Stimulated activated CD4-positive, alpha-beta T cell treated with anti-CD3 and anti-CD28 coated beads, TNF-alpha, amount 100 ng/mL, for 48 hours (primary cell): ENCODE results near the gene MAB21L3.
"Not testable (repeated sequence)": the region's sequence is repeated elsewhere in the genome, so short reads cannot be mapped to it uniquely, and the experiment has no call there.

Experiments used
- DNase-seq, 3 donors: peaks; one replicate each; pipeline ENCODE4 v3.0.0-alpha.2; 2020; ENCODE audit warnings: low read depth in 3 of 3

Gene MAB21L3

GRCh38 chr1:116138277-116138792 is 27.1 kb downstream of the MAB21L3 start:
- DNase-seq, result no peak

- no peak for DNase-seq
These were observed 28.5 kb downstream of the MAB21L3 start for GRCh38 chr1:116139592-116140134.

DNA sequence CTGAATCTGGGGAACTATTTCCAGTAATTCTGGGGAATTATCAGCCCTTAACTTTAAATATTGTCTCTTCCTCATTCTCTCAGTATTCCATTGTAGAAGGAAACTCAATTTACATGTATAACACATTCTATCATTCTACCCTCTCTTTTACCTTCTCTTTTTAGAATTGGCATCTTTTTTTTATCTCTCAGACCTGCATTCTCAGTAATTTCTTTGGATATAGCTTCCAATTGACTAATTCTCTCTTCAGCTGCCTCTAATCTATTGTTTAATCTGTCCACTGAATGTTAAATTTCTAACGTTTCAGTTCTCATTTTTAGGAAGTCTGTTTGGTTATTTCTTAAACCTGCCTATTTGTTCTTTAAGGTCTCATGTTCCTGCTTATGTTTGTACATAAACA is 33.0 kb downstream of the MAB21L3 start:
- DNase-seq, result no peak

GRCh38 chr1:116146447-116147113 is 35.4 kb downstream of the MAB21L3 start:
- not testable (repeated sequence) for DNase-seq

- no peak for DNase-seq
These were observed 35.9 kb downstream of the MAB21L3 start for GRCh38 chr1:116147114-116147510.

DNA sequence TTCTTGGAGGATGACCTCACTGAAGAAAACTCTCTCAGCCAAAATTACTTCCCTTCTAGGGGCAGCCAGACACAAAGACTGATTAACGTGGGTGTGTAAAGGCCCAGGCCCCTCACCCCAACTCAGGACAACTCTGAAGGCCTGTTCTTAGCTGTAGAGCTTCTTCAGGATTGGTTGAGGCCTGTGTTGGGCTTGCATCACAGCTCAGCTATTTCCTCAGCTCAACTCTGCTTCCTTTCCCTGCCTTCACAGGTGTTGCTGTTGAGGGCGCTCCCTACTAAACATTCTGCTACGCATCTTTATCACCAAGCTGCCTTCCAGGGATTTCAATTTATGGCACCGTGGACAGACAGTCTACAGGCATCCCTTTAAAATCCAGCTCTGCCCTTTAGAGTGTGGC is 36.8 kb downstream of the MAB21L3 start:
- no peak for DNase-seq

GRCh38 chr1:116148967-116149366 is 37.8 kb downstream of the MAB21L3 start:
- DNase-seq, result no peak

GRCh38 chr1:116150368-116150767 is 39.2 kb downstream of the MAB21L3 start:
- DNase-seq, result no peak

- DNase-seq, result peak; percentile 38 to 61 (median 60)
These were observed 40.8 kb downstream of the MAB21L3 start for GRCh38 chr1:116151739-116152576.

DNA sequence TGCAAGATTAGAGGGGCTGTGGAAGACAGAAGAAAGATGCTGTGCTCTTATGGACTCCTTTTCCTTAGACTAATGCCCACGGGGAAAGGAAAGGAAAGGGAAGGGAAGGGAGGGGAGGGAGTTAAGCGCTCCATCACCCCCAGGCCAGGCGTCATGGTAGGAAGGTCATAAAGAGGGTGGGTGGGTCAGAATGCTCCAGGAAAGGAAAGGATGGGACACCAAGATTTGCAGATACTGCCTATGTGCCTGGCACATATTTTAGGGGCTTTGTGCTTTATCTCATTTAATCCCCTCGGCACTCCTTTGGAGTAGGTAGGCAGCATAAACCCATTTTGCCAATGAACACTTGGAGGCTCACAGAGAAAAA is 41.4 kb downstream of the MAB21L3 start:
- DNase-seq, result no peak

GRCh38 chr1:116152950-116153691 is 41.9 kb downstream of the MAB21L3 start:
- no peak for DNase-seq

GRCh38 chr1:116153692-116154031 is 42.5 kb downstream of the MAB21L3 start:
- DNase-seq, result no peak

- no peak for DNase-seq
These were observed 43.3 kb downstream of the MAB21L3 start for GRCh38 chr1:116154536-116154935.

- no peak for DNase-seq
These were observed 45.9 kb downstream of the MAB21L3 start for GRCh38 chr1:116157096-116157495.

DNA sequence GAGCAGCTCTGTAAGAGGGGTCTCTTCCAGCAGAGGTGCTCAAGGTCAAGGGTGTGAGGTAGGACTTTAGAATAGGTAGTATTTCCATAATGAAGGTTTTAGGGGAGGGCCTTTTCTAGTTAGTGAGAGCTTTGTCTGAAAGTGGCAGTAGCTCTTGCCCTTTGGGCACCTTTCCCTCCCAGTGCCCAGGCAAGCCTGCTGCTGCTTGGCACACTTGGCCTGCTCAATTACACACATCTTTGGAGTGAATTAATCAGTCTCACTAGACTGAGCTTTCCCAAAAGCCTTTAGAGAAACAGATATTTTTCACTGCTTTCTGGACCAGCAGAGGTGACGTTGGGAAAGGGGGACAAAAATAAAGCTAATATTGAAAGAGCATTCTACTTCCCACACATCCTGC is 48.0 kb downstream of the MAB21L3 start:
- DNase-seq, result no peak

DNA sequence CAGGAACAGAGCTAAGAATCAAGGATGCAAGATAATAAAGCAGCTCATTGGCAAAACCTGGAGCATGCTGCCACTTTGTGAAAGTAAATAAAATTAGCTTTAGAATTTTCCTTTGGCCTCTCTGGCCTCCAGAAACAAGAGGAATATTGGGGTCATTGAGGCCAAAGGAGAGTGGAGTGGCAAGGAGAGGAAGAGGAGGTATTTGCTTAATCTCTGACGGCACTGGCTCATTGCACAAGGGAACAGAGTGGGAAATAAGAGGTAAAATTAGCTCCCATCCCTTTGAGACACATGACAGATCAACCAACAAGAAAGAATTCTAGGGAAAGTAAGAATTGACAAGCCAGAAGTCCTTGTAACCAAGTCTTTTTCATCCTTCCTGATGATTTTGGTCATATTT is 48.4 kb downstream of the MAB21L3 start:
- DNase-seq, result no peak

GRCh38 chr1:116161390-116161789 is 50.2 kb downstream of the MAB21L3 start:
- no peak for DNase-seq

DNA sequence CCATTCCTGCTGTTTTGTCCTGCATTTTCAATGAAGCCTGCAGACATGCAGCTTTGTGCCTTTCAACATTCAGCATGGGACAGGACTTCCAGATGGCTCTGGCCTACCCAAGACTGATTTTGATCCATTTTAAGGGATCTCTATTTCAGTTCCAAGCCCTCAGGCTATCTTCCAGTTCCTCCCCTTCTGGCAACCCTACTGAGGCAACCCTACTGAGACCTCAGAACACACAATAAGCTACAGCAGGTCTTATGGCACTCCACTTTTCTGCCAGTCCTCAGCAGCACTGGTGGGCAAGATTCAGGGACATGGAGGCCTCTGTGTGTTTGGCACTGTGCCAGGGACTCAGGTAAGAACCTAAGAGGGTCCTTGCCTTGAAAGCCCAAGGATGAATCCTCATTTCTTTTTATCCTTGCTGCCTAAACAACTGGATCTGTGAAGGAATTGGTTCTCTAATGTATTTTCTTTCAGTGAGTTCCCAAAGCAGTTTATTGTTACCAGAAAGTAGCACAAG is 50.7 kb downstream of the MAB21L3 start:
- no peak for DNase-seq

DNA sequence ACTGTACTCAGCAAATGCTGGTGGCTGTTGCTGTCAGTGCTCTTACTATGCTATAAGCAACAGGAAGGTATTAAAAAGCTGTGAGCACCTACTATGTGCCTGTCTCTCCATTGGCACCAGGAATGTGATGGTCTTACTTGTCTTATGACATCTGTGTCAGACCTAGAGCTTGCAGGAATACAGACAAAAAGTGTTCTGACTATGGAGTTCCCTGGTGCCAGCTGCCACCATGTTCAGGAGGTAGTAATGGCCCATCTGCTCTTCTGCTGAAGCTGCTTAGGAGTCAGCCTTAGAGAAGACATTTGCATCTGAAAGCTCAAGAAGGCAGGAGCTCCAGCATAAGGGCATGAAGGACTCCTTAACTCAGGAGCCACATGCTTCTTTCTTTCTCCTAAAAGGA is 52.3 kb downstream of the MAB21L3 start:
- DNase-seq, result no peak

DNA sequence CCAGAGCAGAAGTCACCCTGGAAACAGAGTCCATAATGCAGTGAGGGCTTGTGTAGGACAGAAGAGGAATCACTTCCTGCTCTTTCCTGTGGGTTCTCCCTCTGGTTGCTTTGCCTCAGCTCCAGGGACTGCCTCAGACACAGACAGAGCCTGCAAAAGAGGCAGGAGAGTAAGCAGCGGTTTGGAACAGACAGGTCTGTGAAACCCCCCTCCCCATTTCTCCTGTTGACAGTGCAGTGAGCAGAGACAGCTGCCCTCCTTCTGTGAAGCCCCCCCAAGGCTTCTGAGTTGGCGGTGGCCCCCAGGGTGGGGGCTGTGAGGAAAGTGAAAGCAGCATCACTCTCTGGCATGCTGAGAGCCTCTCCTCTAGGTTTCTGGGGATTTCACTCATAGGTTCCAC is 53.0 kb downstream of the MAB21L3 start:
- no peak for DNase-seq

GRCh38 chr1:116164604-116165368 is 53.6 kb downstream of the MAB21L3 start:
- DNase-seq, result no peak
